ENCODE results near the gene PSMB7.

DNA sequence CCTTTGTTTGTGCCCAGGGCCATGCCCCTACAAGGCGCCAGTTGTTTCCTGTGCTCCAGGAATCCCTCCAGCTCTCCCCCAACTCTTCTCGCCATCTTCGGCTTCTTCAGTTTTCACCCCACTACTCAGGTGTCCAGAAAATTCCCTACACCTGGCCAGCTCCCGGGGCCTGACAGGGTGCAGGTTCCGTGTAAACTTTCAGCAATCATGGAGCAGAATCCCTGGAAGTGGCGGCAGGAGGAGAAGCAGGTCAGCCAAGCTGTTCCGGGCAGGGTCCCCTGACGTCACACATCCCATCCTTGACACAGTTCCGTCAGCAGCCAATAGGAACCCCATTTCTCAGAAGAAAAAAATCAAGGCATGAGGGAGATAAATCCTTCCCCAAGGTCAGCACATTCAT lies 22.8 kb upstream of the PSMB7 start:
- no peak for TF ChIP-seq EZH2phosphoT487 (IDR thresholded peaks at IDR 0.05; ENCODE audit: low read depth)
- TF ChIP-seq, protein P1, sequence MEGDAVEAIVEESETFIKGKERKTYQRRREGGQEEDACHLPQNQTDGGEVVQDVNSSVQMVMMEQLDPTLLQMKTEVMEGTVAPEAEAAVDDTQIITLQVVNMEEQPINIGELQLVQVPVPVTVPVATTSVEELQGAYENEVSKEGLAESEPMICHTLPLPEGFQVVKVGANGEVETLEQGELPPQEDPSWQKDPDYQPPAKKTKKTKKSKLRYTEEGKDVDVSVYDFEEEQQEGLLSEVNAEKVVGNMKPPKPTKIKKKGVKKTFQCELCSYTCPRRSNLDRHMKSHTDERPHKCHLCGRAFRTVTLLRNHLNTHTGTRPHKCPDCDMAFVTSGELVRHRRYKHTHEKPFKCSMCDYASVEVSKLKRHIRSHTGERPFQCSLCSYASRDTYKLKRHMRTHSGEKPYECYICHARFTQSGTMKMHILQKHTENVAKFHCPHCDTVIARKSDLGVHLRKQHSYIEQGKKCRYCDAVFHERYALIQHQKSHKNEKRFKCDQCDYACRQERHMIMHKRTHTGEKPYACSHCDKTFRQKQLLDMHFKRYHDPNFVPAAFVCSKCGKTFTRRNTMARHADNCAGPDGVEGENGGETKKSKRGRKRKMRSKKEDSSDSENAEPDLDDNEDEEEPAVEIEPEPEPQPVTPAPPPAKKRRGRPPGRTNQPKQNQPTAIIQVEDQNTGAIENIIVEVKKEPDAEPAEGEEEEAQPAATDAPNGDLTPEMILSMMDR (IDR thresholded peaks at IDR 0.05; ENCODE audit: low read depth, low read length): no peak
